GM21723 (cell line): Measurements from ENCODE around the gene CLTCL1.

Experiments used
- ATAC-seq: cut with Tn5 transposase; IDR thresholded peaks from one replicate; pipeline ENCODE4 v1.9.1; 2021; ENCODE audit warnings: mild to moderate bottlenecking, moderate library complexity; ENCODE audit not compliant: unreplicated experiment

Gene CLTCL1

DNA sequence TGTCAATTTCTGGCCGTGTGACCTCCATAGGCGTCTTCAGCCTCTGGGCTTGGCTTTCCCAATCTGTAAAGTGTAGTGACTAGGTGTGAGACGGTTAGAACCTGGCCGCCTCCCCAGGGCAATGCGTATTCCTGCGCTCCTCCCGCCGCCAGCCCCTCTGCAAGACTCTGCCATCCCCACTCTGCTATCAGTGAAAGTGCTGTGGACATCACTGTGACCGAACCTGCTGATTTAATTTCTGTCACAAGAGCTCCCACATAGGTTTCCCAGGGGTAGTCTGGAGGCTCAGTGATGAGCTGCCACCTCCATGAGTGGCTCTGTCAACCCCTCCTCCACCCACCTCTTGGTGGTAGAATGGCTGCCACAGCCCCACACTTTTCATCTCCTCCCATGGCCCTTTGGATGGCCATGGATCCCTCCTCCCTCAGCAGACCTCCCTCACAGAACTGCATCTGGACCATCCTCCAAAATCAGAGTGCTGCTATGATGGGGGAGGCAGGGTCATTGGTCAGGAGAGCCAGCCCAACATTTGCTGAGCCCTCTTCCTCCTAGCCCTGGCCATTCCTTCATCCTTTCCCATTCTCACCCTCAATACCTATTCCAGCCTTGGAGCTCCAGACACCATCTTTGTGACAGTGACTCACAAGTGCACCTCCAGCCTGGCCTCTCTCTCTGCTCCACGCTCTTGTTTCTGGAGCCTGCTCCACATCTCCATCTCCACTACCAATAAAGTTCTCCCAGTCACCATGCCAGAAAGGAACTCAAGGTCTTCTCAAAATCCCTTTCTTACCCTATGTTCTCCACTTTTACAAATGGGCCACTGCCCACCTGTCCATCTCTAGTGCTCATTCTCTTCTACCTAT is 140.0 kb downstream of the CLTCL1 start:
- no peak for ATAC-seq

DNA sequence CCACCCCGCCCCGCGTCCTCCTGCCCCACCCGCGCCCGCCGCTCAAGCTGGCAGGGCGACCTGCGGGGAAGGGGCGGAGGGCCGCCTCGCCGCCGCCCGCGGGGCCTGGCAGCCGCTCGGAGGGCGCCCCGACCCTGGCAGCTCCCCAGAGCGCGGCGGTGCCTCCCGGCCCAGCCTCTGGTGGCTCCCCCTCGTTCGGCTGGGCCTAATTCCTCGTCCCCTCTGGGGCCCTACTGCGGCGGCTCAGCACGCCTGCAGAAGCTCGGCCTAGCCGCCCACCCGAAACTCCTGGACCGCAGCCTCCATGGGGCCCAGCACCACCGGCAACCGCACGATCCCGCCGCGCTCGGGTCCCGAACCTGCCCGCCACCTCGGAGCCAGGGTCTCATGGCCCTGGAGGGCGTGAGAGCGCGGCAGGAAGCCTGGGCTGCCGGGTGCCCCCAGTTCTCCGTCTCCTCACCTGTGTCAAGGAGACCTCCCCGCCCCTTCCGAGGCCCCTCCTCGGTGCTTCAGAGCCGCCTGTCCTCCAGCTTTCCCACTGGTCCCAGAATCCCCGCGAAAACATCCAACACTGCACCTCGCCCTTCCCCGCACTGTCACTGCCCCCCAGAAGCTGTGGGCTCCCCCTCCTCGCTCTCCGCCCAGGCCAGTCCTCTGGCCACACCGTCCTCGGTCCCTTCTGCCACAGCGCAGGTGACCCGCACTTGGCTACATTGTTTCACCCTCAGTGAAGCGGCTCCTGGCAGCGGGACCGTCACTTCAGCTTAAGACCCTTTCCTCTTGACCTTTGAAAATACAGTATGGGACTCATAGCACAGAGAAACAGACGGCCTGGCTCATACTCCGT is 140.8 kb downstream of the CLTCL1 start:
- ATAC-seq = no peak

DNA sequence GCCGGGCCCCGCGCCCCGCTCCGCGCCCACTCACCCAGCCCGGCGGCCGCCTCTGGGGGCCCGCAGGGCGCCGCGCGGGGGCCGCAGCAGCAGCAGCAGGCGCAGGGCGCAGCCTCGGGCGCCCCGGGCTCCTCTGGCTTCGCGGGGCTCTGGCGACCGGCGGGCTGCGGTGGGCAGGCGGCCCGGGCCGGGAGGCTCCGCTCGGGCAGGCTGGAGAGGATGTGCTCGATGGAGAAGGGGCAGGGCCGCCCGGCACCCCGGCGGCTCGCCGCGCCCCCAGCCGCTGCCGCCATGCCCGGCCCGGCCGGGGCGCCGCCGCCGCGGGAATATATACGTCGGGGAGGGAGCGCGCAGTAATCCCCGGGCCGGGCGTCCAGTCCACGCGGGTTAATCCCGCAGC is 141.5 kb downstream of the CLTCL1 start, which contains the start of gene GSC2:
Gene GSC2, minus strand, starts transcription at position 302 of the 400 bp plus-strand sequence. Its CDS starts 9 bp downstream, at position 293.
- ATAC-seq = no peak

DNA sequence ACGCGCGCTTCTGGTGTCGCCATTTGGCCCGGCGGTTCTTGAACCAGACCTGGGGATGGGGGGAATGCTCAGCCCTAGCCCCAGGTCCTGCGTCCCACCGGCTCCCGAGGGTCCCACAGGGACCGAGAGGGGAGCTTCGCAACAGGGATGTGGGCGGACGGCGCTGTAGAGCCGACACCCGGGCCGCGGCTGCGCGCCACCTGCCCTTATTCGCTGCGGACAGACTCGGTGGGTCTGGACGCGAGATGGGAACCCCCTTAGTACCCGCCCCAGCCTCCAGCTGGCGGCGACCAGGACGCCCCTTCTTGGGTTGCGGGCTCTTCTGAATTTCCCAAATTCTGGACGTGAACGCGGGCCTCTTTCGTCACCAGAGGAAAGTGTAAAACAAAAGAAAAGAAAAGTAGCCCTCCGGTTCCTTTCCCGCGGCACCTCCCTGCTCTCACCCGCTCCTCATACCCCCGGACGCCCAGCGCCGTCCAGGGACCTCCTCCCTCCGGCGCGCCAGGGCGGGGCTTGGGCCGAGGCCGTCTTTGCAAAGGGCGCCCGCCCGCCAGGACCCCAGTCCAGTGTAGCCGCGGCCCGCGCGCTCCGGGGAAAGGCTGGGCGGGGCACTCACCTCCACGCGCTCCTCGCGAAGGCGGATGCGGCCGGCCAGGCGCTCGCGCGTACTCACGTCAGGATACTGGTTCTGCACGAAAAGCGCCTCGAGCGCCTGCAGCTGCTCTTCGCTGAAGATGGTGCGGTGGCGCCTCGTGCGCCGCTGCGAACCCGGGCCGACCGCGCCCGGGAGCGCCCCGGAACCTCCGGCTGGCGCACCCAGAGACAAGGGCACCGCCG is 142.3 kb downstream of the CLTCL1 start:
- ATAC-seq = no peak

DNA sequence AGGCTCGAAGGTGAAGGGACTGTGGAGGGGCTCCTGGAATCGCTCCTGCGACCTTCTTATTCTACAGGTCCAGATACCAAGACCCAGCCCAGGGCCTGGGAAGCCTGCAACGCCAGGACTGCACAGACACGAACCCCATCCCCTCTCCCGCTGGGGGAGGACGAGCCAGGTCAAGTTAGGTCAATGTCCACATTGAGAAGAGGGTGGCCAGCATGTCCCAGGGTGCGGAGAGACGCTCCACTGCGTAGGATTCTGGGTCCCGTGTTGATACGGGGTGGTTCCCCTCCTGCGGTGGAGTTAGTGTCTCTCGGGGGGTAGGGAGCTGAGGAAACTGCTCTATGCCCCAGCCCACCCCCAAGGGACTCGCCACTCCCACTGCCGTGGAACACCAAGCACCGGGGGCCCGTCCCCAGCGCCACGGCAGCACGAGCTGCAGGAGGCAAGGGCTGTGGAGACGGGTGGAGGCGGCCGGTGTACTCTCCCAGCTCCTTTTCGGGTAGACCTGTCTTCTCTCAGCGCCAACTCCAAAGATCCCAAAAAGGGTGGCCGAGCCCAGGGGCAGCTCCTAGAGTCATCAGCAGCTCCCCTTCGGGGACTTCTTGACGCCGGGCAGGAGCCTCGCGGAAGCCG is 143.0 kb downstream of the CLTCL1 start:
- ATAC-seq = no peak

DNA sequence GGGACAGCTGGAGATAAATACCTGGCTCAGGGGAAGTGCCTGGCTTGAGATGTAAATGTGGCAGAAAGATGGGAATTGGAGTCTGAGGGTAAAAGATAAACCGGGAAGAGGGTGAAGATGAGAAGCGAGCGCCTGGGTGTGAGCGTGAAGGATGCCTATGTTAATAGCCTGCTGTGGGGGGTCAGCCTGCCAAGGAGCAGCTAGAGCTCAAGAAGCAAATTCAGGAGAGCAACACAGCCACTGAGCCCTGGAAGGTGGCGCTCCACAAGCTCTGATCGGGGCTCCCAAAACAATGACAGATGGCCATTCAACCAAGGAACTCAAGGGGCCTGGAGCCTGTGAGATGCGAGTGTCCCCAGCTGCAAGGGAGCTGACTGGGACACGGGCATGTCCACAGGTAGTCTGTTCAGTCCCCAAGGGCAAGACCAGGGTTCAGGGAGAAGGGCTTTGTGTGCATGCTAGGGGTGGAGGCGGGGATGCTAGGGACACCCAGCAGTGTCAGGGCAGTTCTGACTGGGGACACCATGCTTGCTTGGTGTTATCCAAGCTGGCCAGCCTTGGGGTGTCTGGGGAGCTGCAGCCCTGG is 144.2 kb downstream of the CLTCL1 start:
- ATAC-seq = no peak

DNA sequence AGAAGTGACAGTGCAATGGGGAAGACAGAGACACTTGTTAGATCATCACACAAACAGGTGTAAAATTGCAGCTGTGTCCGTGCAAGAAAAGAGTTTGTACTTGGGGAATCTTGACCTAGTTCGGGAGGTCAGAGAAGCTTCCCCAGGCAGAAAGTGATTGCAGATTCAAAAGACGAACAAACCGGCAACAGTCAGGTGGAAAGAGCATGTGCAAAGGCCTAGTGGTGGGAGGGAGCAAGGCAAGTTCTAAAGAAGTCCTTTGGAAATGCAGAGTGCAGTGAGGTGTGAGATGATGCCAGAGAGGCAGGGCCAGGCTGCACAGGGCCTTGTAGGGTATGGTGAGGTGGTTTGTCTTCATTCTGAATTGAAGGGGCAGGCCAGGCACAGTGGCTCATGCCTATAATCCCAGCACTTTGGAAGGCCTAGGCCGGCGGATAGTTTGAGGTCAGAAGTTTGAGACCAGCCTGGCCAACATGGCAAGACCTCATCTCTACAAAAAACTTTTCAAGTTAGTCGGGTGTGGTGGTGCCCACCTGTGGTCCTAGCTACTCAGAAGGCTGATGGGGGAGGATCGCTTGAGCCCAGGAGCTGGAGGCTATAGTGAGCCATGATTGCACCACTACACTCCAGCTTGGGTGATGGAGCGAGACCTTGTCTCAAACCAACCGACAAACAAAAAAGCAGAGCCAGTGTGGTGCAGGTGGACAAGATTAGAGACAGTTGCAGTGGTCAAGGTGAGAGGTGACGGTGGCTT is 145.1 kb downstream of the CLTCL1 start:
- ATAC-seq = no peak

DNA sequence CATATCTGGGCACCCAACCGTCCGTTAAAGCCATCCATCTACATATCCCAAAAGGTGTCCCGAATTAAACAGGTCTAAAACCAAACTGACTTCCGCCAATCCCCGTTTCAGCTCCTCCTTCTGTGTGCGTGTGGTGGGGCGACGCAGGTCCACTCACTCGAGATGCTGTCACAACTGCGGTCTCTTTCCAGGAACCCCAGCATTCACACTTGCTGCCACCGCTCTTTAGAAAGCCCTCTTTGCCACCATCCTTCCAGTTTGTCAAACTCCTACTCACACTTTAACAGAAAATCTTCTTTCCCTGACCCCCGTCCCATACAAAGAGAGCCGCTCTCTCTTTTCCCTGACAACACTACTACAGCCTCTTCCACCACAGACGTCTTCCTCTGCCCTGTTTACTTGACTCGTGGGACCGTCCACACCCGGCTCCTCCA is 147.5 kb downstream of the CLTCL1 start:
- peak; percentile 12 for ATAC-seq

DNA sequence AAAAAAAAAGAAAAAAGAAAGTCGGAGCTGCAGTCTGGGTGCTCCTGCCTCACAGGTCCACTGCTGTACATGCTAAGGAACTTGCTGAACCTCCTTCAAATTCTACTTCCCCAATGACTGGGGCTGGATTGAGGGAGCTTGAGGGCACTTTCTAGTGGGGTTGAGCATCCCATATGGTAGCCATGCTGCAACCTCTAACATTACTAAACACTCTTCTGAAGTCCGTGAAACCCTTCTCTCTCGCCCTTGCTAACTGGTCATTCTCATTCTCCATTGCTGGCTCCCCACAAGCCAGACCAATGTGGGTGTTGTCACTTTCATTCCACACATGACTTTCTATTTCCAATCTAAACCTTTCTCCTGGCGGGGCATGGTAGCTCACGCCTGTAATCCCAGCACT is 148.3 kb downstream of the CLTCL1 start:
- no peak for ATAC-seq

DNA sequence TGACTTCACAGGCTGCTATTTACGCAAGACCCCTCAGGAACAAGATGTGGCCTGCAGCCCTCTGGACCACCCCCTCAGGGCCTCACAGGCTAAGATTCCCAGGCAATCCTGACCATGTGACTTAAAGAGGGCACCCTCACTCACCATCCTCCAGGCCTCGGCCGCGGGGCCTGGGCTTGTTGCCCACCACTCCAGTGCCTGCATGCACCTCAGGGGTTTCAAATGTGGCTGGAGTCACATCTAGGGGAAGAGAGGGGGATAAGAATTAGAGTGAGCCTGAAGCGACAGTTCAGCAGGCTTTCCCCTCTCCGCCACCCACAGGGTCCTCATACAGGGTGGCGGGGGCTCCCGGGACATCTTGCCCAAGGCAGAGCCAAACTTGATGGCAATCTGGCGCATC is 149.1 kb downstream of the CLTCL1 start:
- no peak for ATAC-seq

DNA sequence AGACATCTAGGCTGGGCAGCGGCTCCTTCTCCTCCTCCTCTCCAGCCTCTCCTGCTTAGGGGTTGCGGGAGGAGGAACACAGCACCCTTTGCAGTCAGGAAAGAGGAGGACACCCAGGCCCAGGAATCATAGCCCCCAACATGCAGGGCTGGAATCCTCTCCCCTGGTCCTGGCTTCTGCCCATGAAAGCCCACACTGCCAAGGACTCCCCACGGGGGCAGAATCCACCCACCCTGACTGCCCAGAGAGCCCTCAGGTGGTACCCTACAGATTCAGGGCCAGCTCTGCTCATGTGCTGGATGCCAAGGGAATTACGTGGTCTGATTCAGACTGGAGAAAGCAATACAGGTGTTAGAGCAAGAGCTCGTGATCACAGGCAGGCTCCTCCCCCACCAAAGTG is 151.5 kb downstream of the CLTCL1 start:
- ATAC-seq = no peak

DNA sequence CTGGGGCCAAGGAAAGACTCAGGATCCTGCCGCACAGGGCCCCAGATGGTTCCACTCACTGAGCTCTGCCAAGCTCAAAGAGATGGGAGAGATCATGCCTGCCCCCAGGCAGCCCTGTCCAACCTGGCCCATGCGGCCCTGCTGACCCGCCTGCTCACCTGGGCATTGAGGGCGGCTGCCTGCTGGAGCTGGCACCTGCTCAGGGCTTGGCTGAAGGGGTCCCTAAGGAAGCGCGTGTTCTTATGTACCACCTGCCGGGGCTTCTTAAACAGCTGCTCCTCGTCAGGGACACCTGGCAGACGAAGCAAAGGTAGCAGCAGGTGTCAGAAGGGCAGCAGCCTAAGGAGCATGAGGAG is 152.5 kb downstream of the CLTCL1 start:
- no peak for ATAC-seq

DNA sequence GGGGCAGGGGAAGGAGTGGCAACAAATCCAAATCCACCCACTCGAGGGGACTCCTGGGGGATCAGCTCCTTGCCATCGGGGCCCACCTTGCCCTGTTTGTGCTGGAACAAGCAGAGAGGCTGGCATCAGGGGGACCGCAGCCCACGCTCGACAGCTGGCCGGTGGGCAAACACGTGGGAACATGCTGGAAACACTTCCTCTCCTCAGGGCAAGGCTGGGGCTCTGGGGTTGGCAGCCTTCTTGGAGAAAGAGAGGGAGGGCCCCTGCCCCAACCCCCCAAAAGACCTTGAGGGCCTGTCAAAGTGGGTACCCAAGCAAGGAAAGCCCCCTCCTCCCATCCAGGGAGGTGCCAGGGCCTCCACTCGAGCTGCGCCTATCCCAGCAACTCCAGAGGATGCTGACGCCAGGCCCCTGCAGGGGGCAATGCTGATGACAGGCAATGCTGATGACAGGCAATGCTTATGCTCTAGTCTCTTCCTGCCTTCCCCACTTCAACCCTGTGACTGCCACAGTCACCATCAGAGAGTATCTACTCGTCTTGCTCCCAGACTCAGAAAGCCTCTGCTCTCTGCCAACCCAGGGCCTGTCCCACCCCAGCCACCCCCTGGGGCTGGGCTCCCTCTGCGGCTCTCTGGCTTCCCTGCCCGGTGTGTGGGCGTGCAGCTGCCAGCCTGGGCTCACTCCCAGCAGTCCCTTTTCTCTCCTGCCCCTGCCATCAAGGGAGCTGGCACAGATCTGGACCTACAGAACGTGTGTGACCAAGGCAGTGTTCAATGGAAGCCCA is 153.1 kb downstream of the CLTCL1 start:
- no peak for ATAC-seq

DNA sequence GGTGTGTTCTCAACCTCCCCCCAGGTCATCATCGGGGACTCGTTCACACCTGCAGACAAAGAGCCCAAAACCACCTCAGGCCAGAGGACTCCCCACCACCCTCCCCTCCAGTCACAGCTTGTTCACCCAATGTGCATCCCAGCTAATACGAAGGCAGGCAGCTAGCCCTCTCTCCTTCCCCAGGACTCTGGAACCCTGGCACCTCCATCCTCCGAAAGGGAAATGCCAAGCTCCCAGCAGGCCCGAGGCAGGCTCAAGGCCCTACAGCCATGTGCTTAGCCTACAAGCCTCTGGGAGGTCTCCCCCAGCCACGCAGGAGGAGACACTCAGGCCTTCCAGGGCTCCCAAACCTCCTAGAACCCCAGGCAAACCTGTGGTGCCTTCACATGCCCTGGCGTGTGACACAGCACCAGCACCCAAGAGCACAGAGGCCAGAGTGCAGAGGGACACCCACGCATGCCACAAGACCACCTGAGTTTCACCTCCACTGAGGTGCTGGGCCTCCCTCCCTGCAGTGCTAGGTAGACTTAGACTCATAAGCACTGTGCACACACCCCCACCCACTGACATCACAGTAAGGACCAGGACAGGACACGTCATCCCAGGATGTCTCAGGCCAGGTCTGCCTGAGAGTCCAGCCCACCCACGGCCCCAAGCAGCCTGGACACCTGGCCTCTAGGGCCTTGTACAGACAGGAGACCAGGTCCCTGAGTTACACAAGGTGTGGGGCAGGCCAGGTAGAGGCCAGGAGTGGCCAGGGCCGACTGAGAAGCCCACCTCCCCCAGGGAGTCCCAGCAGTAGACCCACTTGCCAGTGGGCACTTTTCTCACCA is 153.9 kb downstream of the CLTCL1 start:
- no peak for ATAC-seq

DNA sequence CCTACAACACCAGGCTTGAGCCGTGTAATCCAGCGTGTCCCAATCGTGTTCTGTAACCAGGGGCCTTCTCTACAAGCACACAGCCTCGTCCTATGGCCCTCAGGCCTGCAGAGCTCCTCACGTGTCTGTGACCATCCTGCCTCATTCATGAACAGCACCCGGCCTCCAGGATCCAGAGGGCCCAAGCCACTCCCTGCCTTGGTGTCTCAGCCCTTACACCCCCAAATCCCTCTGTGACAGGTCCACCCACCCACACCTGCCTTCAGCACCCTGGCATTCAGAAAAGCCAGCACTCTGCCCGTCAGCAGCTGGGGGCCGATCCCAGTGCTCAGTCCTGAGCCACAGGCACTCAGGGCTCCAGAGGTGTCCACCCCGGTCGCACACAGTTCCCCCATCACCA is 154.6 kb downstream of the CLTCL1 start:
- ATAC-seq = no peak

DNA sequence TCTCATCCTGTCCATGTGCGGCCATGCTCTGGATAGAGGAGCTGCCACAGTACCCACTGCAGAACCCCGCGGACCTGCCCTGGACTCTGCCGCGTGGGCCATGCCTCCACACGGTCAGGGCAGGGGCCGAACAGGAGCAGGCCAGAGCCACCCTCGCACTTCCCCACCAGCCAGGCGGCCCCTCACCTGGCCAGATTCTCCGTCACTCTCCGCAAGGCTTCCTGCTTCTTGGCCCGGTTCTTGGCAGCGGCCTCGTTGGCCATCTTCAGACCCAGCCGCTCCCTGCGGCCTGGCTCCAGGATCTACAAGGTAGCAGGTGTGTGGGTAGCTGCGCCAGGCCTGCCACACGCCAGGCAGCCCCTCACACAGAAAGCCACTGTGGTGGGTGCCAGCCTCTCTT is 156.6 kb downstream of the CLTCL1 start:
- no peak for ATAC-seq

DNA sequence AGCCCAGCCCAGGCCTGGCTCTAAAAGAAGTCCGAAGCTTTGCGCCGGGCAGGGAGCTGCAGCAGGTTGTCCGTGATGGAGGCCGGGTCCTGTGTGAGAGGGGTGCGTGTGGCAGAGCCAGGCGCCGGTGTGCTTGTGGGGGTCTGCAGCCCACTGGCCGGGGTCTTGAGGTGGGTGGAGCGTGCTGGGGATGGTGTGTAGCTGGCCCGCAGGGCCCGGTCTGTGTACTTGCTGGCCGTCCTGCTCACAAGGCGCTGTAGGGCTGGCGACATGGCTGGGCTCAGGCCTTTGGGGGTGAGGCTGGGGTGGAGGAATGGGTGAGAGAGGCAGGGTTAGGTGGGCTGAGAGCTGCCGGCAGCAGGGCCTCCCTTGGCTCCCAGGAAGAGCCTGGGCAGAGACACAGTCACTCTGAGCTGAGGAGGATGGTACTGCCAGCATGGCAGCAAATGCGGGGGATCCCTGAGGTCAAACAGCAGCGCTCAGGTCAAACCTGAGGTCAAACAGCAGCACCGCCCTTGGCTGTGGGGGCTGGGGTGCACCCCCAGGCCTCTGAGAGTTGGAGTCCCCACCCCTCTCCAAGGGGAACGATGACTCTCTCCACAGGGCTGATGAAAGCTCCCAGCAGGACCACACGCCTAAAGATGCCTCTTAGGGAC is 157.2 kb downstream of the CLTCL1 start:
- no peak for ATAC-seq
